BLaER1 treated with 17β-estradiol and CSF1 and Interleukin-3, amounts not matched to agents 10 nM and 100 nM (cell line): ENCODE results near the gene RNU6-7.

Experiments used
- H3K27ac ChIP-seq, 11 experiments: shearing (Covaris generic); formaldehyde crosslinking; 2 replicates each; pipeline ENCODE4 v1.8.1; 2022
- H3K27me3 ChIP-seq, 11 experiments: shearing (Covaris generic); formaldehyde crosslinking; 2 replicates each; pipeline ENCODE4 v1.8.1; 2022
- H3K36me3 ChIP-seq, 11 experiments: shearing (Covaris generic); formaldehyde crosslinking; 2 replicates each; pipeline ENCODE4 v1.8.1; 2022
- H3K4me1 ChIP-seq, 10 experiments: shearing (Covaris generic); formaldehyde crosslinking; 2 replicates each; pipeline ENCODE4 v1.8.1; 2022
- H3K4me2 ChIP-seq, 11 experiments: shearing (Covaris generic); formaldehyde crosslinking; 2 replicates each; pipeline ENCODE4 v1.8.1; 2022
- H3K4me3 ChIP-seq, 10 experiments: shearing (Covaris generic); formaldehyde crosslinking; 2 replicates each; pipeline ENCODE4 v1.8.1; 2022
- H3K9ac ChIP-seq, 11 experiments: shearing (Covaris generic); formaldehyde crosslinking; 2 replicates each; pipeline ENCODE4 v1.8.1; 2022
- H3K9me3 ChIP-seq, 11 experiments: shearing (Covaris generic); formaldehyde crosslinking; replicated peaks in 1 of 11; 2 replicates each; pipeline ENCODE4 v1.8.1; 2022
- H4K20me1 ChIP-seq, 11 experiments: shearing (Covaris generic); formaldehyde crosslinking; 2 replicates each; pipeline ENCODE4 v1.8.1; 2022
- Cebpa-rat ChIP-seq, 11 experiments: shearing (Covaris generic); IDR thresholded peaks; 2 replicates each; pipeline ENCODE4 v1.8.1; 2022

Gene RNU6-7

DNA sequence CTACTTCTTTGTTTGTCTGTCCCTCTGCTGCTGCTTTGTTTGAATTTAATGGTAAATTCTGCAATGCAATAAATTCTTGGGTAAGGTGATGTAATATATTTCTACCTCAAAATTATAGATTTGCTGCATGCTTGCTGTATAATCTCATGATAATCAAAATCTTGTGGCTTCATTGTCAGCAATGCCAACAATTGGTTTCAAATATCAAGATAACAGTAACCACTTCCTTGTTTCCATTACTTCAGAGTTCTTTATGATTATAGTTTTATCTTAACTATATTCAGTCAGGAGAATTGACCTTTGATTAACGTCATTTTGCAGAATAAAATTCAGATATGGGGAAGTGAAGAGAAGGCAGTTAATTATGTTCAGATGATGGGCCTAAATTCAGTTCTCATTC lies 31.4 kb downstream of the RNU6-7 start:
- H3K9ac ChIP-seq, result no peak overlapping the region
- TF ChIP-seq Cebpa-rat (IDR thresholded peaks at IDR 0.05), result no peak
- H3K4me1 ChIP-seq, result no peaks in the 10 kb centered on the region
- no peaks in the 10 kb centered on the region for H4K20me1 ChIP-seq
- no peaks in the 10 kb centered on the region for H3K27me3 ChIP-seq
- H3K36me3 ChIP-seq, result no peaks in the 10 kb centered on the region
- no peak overlapping the region for H3K4me2 ChIP-seq
- H3K27ac ChIP-seq, result no peak overlapping the region
- peaks cover 0 to 4% (median 0%) of the 10 kb centered on the region in 11 experiments; a peak in 1 of 22 replicates for H3K9me3 ChIP-seq
- H3K4me3 ChIP-seq, result no peak overlapping the region

DNA sequence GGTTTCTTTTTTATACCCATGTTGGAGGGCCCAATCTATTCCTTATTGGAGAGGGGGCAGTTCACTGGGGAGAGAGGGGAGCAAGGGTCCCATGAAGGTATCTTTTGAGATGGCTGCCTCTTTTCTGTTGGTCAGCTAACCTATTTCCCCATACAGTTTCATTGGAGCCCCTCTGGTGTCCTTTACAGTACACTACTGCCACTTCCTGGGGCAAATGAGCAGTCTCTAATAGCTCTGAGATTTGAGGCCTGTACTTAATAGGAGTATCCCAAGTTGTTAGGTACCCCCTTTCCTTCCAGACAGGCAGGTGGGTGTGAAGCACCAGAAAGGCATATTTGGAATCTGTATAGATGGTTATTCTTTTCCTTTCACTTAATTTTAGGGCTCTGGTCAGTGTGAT lies 42.6 kb downstream of the RNU6-7 start:
- TF ChIP-seq Cebpa-rat (IDR thresholded peaks at IDR 0.05), result no peak
- H3K4me1 ChIP-seq, result peaks cover 0 to 9% (median 0%) of the 10 kb centered on the region in 10 experiments; a peak in 1 of 20 replicates
- H3K9ac ChIP-seq, result no peak overlapping the region
- H3K4me2 ChIP-seq, result no peak overlapping the region
- peaks cover 0 to 16% (median 11%) of the 10 kb centered on the region in 11 experiments; a peak in 19 of 22 replicates for H3K9me3 ChIP-seq
- H3K4me3 ChIP-seq, result no peak overlapping the region
- H3K27ac ChIP-seq, result no peak overlapping the region
- H3K36me3 ChIP-seq, result no peaks in the 10 kb centered on the region
- no peaks in the 10 kb centered on the region for H3K27me3 ChIP-seq
- H4K20me1 ChIP-seq, result no peaks in the 10 kb centered on the region

DNA sequence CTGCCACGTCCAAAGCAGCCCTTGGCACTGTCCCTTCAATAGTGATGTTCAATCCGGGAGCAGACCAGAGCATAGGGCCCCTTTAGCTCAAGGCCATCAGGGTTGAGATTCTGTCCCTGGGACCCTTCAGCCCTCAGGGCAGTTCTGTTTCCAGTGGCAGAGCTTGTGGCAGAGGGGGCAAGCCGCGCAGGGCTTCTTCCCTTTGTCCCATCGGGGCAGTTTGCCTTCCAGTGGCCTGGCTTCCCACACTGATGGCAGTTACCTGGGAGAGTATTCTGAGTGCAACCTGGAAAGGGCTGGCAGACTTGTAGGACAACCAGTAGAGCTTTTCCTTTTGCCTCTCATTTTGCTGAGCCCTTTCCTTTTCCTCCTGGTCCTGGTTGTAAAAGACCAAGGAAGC lies 44.9 kb downstream of the RNU6-7 start:
- no peaks in the 10 kb centered on the region for H3K36me3 ChIP-seq
- no peaks in the 10 kb centered on the region for H3K27me3 ChIP-seq
- H3K4me3 ChIP-seq, result no peak overlapping the region
- no peaks in the 10 kb centered on the region for H3K9me3 ChIP-seq
- TF ChIP-seq Cebpa-rat (IDR thresholded peaks at IDR 0.05), result no peak
- no peak overlapping the region for H3K4me2 ChIP-seq
- H3K4me1 ChIP-seq, result peaks cover 0 to 10% (median under 1%) of the 10 kb centered on the region in 10 experiments; a peak in 4 of 20 replicates
- H3K27ac ChIP-seq, result no peak overlapping the region
- no peak overlapping the region for H3K9ac ChIP-seq
- no peaks in the 10 kb centered on the region for H4K20me1 ChIP-seq

DNA sequence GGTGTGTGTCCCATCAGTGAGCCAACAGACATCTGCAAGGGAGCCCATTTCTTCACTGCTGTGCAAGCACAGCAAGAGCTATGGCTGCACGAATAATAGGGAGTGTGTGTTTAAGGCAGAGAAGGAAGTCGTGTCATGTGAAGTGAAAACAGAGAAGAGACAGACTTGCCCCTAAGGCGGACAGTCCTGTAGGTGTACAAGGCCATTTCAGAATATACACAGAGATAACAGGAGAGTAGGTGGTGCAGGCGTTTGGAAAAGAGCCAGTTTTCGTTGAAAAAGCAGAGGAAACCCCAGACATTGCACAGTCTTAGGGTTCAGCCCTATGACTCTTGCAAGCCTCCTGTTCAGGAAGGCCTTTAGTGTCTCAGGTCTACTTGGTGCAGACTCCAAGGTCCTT lies 47.5 kb downstream of the RNU6-7 start:
- Histone ChIP-seq H3K4me1 (peaks cover 0 to 10% (median 1%) of the 10 kb centered on the region in 10 experiments; a peak in 4 of 20 replicates), H3K4me2 (no peak overlapping the region), H3K9me3 (no peaks in the 10 kb centered on the region), H3K9ac (no peak overlapping the region), H3K27ac (no peak overlapping the region), H3K36me3 (no peaks in the 10 kb centered on the region), H3K27me3 (no peaks in the 10 kb centered on the region), H3K4me3 (no peak overlapping the region), H4K20me1 (no peaks in the 10 kb centered on the region)
- TF ChIP-seq Cebpa-rat (IDR thresholded peaks at IDR 0.05), result no peak

DNA sequence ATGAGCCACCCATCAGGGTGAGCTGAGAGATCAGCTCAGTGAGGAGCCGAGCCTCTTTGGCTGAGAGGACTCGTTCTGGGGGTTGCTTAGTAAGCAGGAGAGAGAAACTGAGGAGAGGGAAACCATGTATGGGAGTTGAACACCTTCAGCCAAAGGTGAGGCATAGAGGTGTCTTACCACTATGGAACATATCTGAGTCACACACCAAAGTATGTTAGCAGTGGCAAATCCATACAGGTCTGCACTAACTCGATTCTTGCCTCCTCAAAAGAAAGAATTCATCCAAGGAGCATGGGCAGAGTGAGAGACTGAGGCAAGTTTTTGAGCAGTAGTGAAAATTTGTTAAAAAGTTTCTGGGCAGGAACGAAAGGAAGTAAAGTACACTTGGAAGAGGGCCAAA lies 47.9 kb downstream of the RNU6-7 start:
- H3K27ac ChIP-seq, result no peak overlapping the region
- no peak overlapping the region for H3K4me3 ChIP-seq
- no peaks in the 10 kb centered on the region for H3K27me3 ChIP-seq
- no peak for TF ChIP-seq Cebpa-rat (IDR thresholded peaks at IDR 0.05)
- H4K20me1 ChIP-seq, result no peaks in the 10 kb centered on the region
- H3K9me3 ChIP-seq, result no peaks in the 10 kb centered on the region
- H3K36me3 ChIP-seq, result no peaks in the 10 kb centered on the region
- H3K9ac ChIP-seq, result no peak overlapping the region
- peaks cover 0 to 10% (median 1%) of the 10 kb centered on the region in 10 experiments; a peak in 4 of 20 replicates for H3K4me1 ChIP-seq
- no peak overlapping the region for H3K4me2 ChIP-seq

DNA sequence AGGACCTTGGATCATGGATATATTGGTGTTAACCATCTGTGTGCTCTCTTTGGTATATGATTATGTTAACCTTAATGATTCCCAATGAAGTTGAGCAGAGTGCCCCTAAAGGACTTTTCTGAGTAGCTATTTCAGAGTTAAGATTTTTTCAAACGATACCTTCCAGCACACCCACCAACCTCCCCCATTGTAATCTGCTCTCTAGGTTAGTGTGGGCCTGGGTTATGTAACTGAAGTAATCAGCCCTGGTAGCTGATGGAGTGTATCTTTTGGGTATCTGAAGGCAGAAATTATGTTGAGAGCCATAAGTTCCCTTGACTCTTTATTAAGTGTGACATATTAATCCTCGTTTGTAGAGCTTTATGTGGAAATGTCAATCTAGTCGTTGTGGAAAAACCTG lies 48.8 kb downstream of the RNU6-7 start:
- TF ChIP-seq Cebpa-rat (IDR thresholded peaks at IDR 0.05), result no peak
- Histone ChIP-seq H3K9ac (no peak overlapping the region), H3K27ac (no peak overlapping the region), H3K4me2 (no peak overlapping the region), H4K20me1 (no peaks in the 10 kb centered on the region), H3K9me3 (no peaks in the 10 kb centered on the region), H3K27me3 (no peaks in the 10 kb centered on the region), H3K36me3 (no peaks in the 10 kb centered on the region), H3K4me3 (no peak overlapping the region), H3K4me1 (peaks cover 0 to 10% (median 1%) of the 10 kb centered on the region in 10 experiments; a peak in 4 of 20 replicates)

DNA sequence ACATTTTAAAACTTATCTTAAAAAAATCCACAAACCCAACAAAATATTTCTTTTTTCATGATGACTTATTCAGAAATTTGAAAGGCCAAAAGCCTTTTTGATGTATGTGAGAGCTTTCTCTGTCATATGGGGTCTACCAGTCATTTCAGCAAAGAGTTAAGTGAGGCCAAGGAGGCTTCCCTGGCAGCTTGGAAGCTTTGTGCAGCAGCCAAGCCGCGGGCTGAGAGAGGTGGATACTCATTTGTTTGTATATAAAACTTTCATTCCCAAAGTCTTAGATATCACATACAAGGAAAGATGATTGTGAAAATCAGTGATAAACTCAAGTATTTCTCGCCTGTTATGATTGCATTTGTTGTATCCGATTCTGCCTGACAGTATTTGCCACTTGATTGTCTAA lies 49.7 kb downstream of the RNU6-7 start:
- Histone ChIP-seq H3K4me1 (peaks cover 0 to 5% (median 1%) of the 10 kb centered on the region in 10 experiments; a peak in 4 of 20 replicates), H3K36me3 (no peaks in the 10 kb centered on the region), H3K4me3 (no peak overlapping the region), H3K9ac (no peak overlapping the region), H3K9me3 (no peaks in the 10 kb centered on the region), H3K4me2 (0 out of 22 replicates have a peak overlapping the region, but pooled peaks of 2 of the 11 experiments have one; percentile 4 to 15), H4K20me1 (no peaks in the 10 kb centered on the region), H3K27me3 (no peaks in the 10 kb centered on the region), H3K27ac (no peak overlapping the region)
- TF ChIP-seq Cebpa-rat (IDR thresholded peaks at IDR 0.05), result no peak
